Type B pancreatic cell (in vitro differentiated cells): Measurements from ENCODE around the gene COA7. TPM values are rescaled to one million over a fixed set of nuclear protein-coding genes. Genes with fewer than 3 reads are reported as not detected.
"Not testable (repeated sequence)": the region's sequence is repeated elsewhere in the genome, so short reads cannot be mapped to it uniquely, and the experiment has no call there.

ENCODE experiments used
- DNase-seq: peaks from one replicate; pipeline ENCODE4 v3.0.0; 2021; ENCODE audit warnings: mixed read lengths; ENCODE audit not compliant: unreplicated experiment; ENCODE audit errors: extremely low spot score
- H3K27ac Mint-ChIP-seq: 2 replicates; pipeline ENCODE4 v1.8.0; 2021; ENCODE audit warnings: mild to moderate bottlenecking, mixed read lengths
- H3K27me3 Mint-ChIP-seq: 2 replicates; pipeline ENCODE4 v1.8.0; 2021; ENCODE audit warnings: mixed read lengths
- H3K36me3 Mint-ChIP-seq: 2 replicates; pipeline ENCODE4 v1.8.0; 2021; ENCODE audit warnings: mixed read lengths
- H3K4me1 Mint-ChIP-seq: one replicate; pipeline ENCODE4 v1.8.0; 2021; ENCODE audit warnings: mixed read lengths; ENCODE audit not compliant: unreplicated experiment
- H3K4me3 Mint-ChIP-seq: 2 replicates; pipeline ENCODE4 v1.8.0; 2021; ENCODE audit warnings: mild to moderate bottlenecking, mixed read lengths
- H3K9me3 Mint-ChIP-seq: 2 replicates; pipeline ENCODE4 v1.8.0; 2021; ENCODE audit warnings: mixed read lengths
- total RNA-seq: library from RNA; stranded (reverse); gene quantifications from 2 replicates; pipeline ENCODE4 v1.2.1, GENCODE V29; 2021; ENCODE audit warnings: low replicate concordance
- TF ChIP-seq, protein P1 (sequence below): fragments of 200-600 bp; sonication (generic); conservative IDR thresholded peaks from 2 replicates; pipeline ENCODE4 v1.5.0; 2021; ENCODE audit warnings: antibody characterized with exemption, mild to moderate bottlenecking

The COA7 gene
- total RNA-seq, 1 donor from 2014 or later = 27.9 TPM

GRCh38 chr1:52738893-52739292 is 40.7 kb upstream of the COA7 start:
- Mint-ChIP-seq H3K4me3 (no peak overlapping the region), H3K27ac (no peak overlapping the region), H3K4me1 (peaks cover 21% of the 10 kb centered on the region), H3K9me3 (no peaks in the 10 kb centered on the region), H3K36me3 (peaks cover 11% of the 10 kb centered on the region), H3K27me3 (no peaks in the 10 kb centered on the region)
- TF ChIP-seq, protein P1, sequence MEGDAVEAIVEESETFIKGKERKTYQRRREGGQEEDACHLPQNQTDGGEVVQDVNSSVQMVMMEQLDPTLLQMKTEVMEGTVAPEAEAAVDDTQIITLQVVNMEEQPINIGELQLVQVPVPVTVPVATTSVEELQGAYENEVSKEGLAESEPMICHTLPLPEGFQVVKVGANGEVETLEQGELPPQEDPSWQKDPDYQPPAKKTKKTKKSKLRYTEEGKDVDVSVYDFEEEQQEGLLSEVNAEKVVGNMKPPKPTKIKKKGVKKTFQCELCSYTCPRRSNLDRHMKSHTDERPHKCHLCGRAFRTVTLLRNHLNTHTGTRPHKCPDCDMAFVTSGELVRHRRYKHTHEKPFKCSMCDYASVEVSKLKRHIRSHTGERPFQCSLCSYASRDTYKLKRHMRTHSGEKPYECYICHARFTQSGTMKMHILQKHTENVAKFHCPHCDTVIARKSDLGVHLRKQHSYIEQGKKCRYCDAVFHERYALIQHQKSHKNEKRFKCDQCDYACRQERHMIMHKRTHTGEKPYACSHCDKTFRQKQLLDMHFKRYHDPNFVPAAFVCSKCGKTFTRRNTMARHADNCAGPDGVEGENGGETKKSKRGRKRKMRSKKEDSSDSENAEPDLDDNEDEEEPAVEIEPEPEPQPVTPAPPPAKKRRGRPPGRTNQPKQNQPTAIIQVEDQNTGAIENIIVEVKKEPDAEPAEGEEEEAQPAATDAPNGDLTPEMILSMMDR = no peak
- no peak for DNase-seq

DNA sequence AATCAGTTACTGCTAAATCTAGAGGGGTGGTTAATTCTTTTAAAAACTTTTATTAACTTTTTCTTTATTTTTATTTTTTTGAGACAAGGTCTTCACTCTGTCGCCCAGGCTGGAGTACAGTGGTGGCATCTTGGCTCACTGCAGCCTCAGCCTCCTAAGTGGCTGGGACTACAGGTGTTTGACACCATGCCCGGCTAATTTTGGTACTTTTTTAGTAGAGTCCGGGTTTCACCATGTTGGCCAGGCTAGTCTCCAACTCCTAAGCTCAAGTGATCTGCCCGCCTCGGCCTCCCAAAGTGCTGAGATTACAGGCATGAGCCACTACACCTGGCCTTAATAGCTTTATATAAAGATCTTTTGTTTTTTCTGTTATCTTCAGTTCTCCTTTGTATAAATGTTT is 40.0 kb upstream of the COA7 start:
- peak overlapping the region; percentile 21 for H3K27ac Mint-ChIP-seq

DNA sequence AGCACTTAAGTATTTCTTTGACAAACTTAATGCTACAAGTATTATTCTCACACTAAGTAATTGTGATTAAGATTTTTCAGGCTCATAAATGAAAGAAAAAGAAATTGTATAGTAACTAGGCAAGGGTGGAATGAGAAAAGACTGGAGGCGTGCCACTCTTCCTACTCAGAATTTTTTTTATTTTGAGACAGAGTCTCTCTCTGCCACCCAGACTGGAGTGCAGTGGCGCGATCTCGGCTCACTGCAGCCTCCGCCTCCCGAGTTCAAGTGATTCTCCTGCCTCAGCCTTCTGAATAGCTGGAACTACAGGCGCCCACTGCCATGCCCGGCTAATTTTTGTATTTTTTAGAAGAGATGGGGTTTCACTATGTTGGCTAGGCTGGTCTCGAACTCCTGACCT is 37.2 kb upstream of the COA7 start:
- DNase-seq, H3K27me3 Mint-ChIP-seq, H3K9me3 Mint-ChIP-seq, H3K27ac Mint-ChIP-seq, H3K4me3 Mint-ChIP-seq: not testable (repeated sequence)
- Mint-ChIP-seq H3K4me1 (peaks cover 21% of the 10 kb centered on the region), H3K36me3 (peaks cover 11% of the 10 kb centered on the region)

More for the DNA sequence above, 40.0 kb upstream of the COA7 start:
- Mint-ChIP-seq H3K4me3 (no peak overlapping the region), H3K27me3 (no peaks in the 10 kb centered on the region), H3K9me3 (no peaks in the 10 kb centered on the region), H3K36me3 (peaks cover 11% of the 10 kb centered on the region), H3K4me1 (peaks cover 21% of the 10 kb centered on the region)
- TF ChIP-seq, protein P1 = no peak
- no peak for DNase-seq

- no peak overlapping the region for H3K4me3 Mint-ChIP-seq
- H3K9me3 Mint-ChIP-seq = no peaks in the 10 kb centered on the region
- no peak overlapping the region for H3K27ac Mint-ChIP-seq
These were observed 35.2 kb upstream of the COA7 start for GRCh38 chr1:52733368-52733767.

DNA sequence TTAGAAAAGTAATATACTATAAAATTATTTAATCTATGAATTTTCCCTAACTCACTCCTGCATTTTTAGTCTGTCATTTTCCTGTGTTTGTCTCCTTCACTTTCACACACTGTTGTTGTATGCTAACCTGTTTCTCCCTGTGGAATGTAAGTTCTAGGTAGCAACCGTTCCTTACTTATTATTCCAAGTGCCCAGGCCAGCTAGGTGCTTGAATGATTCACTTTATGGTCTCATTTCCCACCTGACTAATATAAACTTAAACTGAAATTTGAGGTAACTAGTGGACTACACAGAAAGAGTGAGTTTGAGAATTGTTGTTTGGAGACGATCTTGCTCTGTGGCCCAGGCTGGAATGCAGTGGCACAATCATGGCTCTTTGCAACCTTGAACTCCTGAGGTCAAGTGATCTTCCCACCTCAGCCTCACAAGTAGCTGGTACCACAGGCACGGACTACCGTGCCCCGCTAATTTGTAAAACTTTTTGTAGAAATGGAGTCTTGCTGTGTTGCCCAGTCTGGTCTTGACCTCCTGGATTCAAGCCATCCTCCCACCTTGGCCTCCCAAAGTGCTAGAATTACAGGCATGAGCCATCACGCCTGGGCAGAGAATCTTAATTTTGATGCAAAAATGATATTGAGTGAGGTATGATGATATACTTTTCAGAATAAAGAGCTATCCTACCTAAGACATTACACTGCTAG is 30.0 kb upstream of the COA7 start:
- TF ChIP-seq, protein P1 = no peak
- Mint-ChIP-seq H3K27ac (peak overlapping the region; percentile 28), H3K4me1 (peaks cover 23% of the 10 kb centered on the region), H3K27me3 (no peaks in the 10 kb centered on the region), H3K36me3 (peaks cover 3% of the 10 kb centered on the region), H3K9me3 (no peaks in the 10 kb centered on the region), H3K4me3 (peak overlapping the region; percentile 95)
- no peak for DNase-seq

More at GRCh38 chr1:52733368-52733767, 35.2 kb upstream of the COA7 start:
- TF ChIP-seq, protein P1 = no peak
- Mint-ChIP-seq H3K4me1 (peaks cover 17% of the 10 kb centered on the region), H3K27me3 (no peaks in the 10 kb centered on the region), H3K36me3 (peaks cover 3% of the 10 kb centered on the region)
- DNase-seq = no peak

- DNase-seq = no peak
- Mint-ChIP-seq H3K4me1 (peaks cover 23% of the 10 kb centered on the region), H3K36me3 (peaks cover 3% of the 10 kb centered on the region), H3K9me3 (no peaks in the 10 kb centered on the region), H3K4me3 (peak overlapping the region; percentile 95), H3K27me3 (no peaks in the 10 kb centered on the region), H3K27ac (peak overlapping the region; percentile 73)
- TF ChIP-seq, protein P1 = no peak
These were observed 29.0 kb upstream of the COA7 start for GRCh38 chr1:52727114-52727586.
